Immature natural killer cell (primary cell): Measurements from ENCODE around the gene TGM3. TPM values are rescaled to one million over a fixed set of nuclear protein-coding genes. Genes with fewer than 3 reads are reported as not detected.

Experiments used
- DNase-seq, 3 donors: peaks; one replicate each; pipeline ENCODE4 v3.0.0; 2022; ENCODE audit warnings: mixed read lengths in 1 of 3
- H3K27ac Mint-ChIP-seq, 6 donors: one replicate each; pipeline ENCODE4 v1.8.0; 2020; ENCODE audit warnings: mixed read lengths in 6 of 6, mild to moderate bottlenecking in 5 of 6, inconsistent platforms in 4 of 6, moderate library complexity in 3 of 6
- H3K27me3 Mint-ChIP-seq, 3 donors: one replicate each; pipeline ENCODE4 v1.8.0; 2020 to 2021; ENCODE audit warnings: low read depth in 3 of 3, mild to moderate bottlenecking in 3 of 3, mixed read lengths in 3 of 3, moderate library complexity in 3 of 3, inconsistent platforms in 1 of 3
- H3K36me3 Mint-ChIP-seq, 3 donors: one replicate each; pipeline ENCODE4 v1.8.0; 2020; ENCODE audit warnings: mixed read lengths in 3 of 3, inconsistent platforms in 2 of 3, mild to moderate bottlenecking in 2 of 3
- H3K4me1 Mint-ChIP-seq, 2 donors: one replicate each; pipeline ENCODE4 v1.8.0; 2020; ENCODE audit warnings: inconsistent platforms in 2 of 2, mild to moderate bottlenecking in 2 of 2, mixed read lengths in 2 of 2, moderate library complexity in 1 of 2
- H3K4me3 Mint-ChIP-seq, 5 donors: one replicate each; pipeline ENCODE4 v1.8.0; 2020; ENCODE audit warnings: mild to moderate bottlenecking in 5 of 5, mixed read lengths in 5 of 5, inconsistent platforms in 3 of 5, moderate library complexity in 3 of 5
- H3K9me3 Mint-ChIP-seq, 6 donors: one replicate each; pipeline ENCODE4 v1.8.0; 2020; ENCODE audit warnings: mild to moderate bottlenecking in 6 of 6, mixed read lengths in 6 of 6, inconsistent platforms in 4 of 6, moderate library complexity in 3 of 6
- polyA plus RNA-seq, 3 donors: library from polyadenylated mRNA; unstranded; fragments of 300-500 nt; fragmentation: Illumina TruSeq; gene quantifications; one replicate each; pipeline ENCODE4 v1.2.3, GENCODE V29; 2021

TGM3 gene
- polyA plus RNA-seq, 3 donors from 2014 or later: not detected

GRCh38 chr20:2365666-2366065 lies 69.9 kb downstream of the TGM3 start:
- H3K36me3 Mint-ChIP-seq: peaks cover 4 to 10% (median 6%) of the 10 kb centered on the region in 3 donors
- peaks cover 3 to 16% (median 11%) of the 10 kb centered on the region in 6 donors for H3K9me3 Mint-ChIP-seq
- H3K4me3 Mint-ChIP-seq: no peak overlapping the region
- peaks cover 2 to 26% (median 3%) of the 10 kb centered on the region in 3 donors for H3K27me3 Mint-ChIP-seq
- H3K4me1 Mint-ChIP-seq: no peaks in the 10 kb centered on the region
- H3K27ac Mint-ChIP-seq: no peak overlapping the region
- DNase-seq: no peak

GRCh38 chr20:2368621-2369020 lies 72.8 kb downstream of the TGM3 start:
- no peaks in the 10 kb centered on the region for H3K36me3 Mint-ChIP-seq
- H3K4me1 Mint-ChIP-seq: no peaks in the 10 kb centered on the region
- no peak overlapping the region for H3K27ac Mint-ChIP-seq
- DNase-seq: no peak
- H3K9me3 Mint-ChIP-seq: peaks cover 0 to 3% (median 0%) of the 10 kb centered on the region in 6 donors
- H3K4me3 Mint-ChIP-seq: no peak overlapping the region
- peaks cover 2 to 19% (median 5%) of the 10 kb centered on the region in 3 donors for H3K27me3 Mint-ChIP-seq

- Mint-ChIP-seq H3K27me3 (peaks cover 4 to 10% (median 7%) of the 10 kb centered on the region in 3 donors), H3K9me3 (peaks cover 0 to 3% (median 0%) of the 10 kb centered on the region in 6 donors), H3K4me3 (no peak overlapping the region), H3K27ac (no peak overlapping the region), H3K4me1 (no peaks in the 10 kb centered on the region), H3K36me3 (no peaks in the 10 kb centered on the region)
- DNase-seq: no peak
Measured at GRCh38 chr20:2373098-2373497, 77.3 kb downstream of the TGM3 start.

DNA sequence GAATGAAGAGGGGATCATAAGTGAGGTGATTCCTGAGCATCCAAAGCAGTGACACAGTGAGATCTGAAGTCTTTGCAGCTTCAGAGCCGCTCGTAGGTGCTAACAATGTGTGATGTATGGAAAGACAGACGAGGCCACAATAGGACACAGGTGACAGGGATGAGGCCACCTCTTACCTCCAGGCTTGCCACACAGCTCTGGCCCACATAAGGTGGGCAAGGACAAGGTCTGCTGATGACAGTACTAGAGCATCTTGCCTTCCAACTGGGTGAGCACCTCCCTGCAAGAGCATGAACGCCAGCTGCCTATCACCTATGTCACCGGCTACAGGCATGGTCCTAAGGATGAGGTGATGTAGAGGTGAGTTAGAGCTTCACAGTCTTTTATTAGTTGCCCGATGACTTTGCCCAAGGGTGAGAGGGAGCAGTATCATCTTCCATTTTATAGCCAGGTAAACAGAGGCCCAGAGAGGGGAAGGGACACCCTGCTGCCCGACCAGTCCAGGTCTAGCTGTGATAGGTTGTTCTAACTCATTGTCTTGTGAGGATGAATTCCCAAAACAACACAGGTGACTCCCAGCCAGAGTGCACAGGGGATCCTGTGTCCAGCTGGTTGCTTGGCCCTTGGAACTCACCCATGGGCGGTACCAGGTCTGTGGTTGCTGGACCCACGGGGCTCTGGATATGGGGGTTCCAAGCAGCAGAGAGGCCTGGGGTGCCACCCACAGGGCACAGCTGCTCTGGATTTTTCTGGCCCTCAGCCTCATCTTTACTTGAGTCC lies 78.7 kb downstream of the TGM3 start:
- Mint-ChIP-seq H3K4me3 (no peak overlapping the region), H3K36me3 (no peaks in the 10 kb centered on the region), H3K27me3 (peaks cover 4 to 7% (median 6%) of the 10 kb centered on the region in 3 donors), H3K27ac (no peak overlapping the region), H3K4me1 (peaks cover 3 to 7% of the 10 kb centered on the region in 2 donors), H3K9me3 (no peaks in the 10 kb centered on the region)
- no peak for DNase-seq

DNA sequence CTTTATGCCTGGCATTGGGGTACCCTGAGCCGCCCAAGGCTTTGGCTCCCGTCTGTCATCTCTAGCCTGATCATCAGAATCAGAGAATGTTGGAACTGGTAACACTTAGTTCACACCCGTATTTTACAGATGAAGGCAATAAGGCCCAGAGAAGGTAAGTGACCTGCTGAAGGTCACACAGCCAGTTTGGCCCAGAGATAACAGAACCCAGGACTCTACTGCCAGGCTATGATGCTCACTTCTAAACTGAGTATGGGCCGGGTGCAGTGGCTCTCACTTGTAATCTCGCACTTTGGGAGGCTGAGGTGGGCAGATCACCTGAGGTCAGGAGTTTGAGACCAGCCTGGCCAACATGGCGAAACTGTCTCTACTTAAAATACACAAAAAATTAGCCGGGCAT lies 83.1 kb downstream of the TGM3 start:
- Mint-ChIP-seq H3K9me3 (no peaks in the 10 kb centered on the region), H3K27ac (no peak overlapping the region), H3K27me3 (peaks cover 1 to 13% (median 7%) of the 10 kb centered on the region in 3 donors), H3K4me3 (no peak overlapping the region), H3K36me3 (no peaks in the 10 kb centered on the region), H3K4me1 (peaks cover 10 to 11% of the 10 kb centered on the region in 2 donors)
- DNase-seq: no peak

GRCh38 chr20:2379511-2380229 lies 83.9 kb downstream of the TGM3 start:
- Mint-ChIP-seq H3K36me3 (no peaks in the 10 kb centered on the region), H3K4me1 (peaks cover 10 to 11% of the 10 kb centered on the region in 2 donors), H3K4me3 (peak overlapping the region in 1 of 5 donors; percentile 10), H3K27ac (peak overlapping the region in 1 of 6 donors; percentile 22), H3K9me3 (no peaks in the 10 kb centered on the region), H3K27me3 (peaks cover 1 to 16% (median 7%) of the 10 kb centered on the region in 3 donors)
- DNase-seq: peak in 1 of 3 donors; percentile 4

- Mint-ChIP-seq H3K4me3 (peak within 1 kb of the TSS in 1 of 5 donors; percentile 10), H3K27ac (peak within 1 kb of the TSS in 1 of 6 donors; percentile 22)
- no peak for DNase-seq
Measured at GRCh38 chr20:2380601-2381000, 84.8 kb downstream of the TGM3 start, which contains the start of gene TGM6. TGM6 (plus strand) TSS chr20:2380901; CDS start chr20:2380969, 68 bp downstream.

DNA sequence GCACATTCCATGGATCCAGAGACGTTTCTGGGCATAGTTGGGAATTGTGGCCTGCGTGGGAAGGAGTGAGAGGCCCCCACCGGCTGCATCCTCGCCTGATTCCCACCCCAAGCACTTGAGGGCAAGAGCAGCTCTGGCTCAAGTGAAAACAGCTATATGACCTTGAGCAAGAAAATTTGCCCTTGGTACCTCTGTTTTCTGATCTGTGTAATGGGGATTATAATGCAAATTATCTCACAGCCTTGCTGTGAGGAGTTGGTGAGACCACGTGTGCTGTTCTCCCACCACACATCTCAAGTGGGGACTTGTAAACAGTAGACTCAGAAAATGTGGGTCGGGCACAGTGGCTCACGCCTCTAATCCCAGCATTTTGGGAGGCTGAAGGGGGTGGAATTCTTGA lies 85.5 kb downstream of the TGM3 start:
- Mint-ChIP-seq H3K36me3 (no peaks in the 10 kb centered on the region), H3K4me1 (peaks cover 10 to 11% of the 10 kb centered on the region in 2 donors), H3K27me3 (peaks cover 1 to 13% (median 5%) of the 10 kb centered on the region in 3 donors), H3K9me3 (peaks cover 0 to 3% (median 0%) of the 10 kb centered on the region in 6 donors), H3K4me3 (no peak overlapping the region), H3K27ac (no peak overlapping the region)
- no peak for DNase-seq

More at GRCh38 chr20:2380601-2381000, 84.8 kb downstream of the TGM3 start, which contains the start of gene TGM6:
- Mint-ChIP-seq H3K4me1 (peaks cover 10 to 11% of the 10 kb centered on the region in 2 donors), H3K36me3 (no peaks in the 10 kb centered on the region), H3K9me3 (no peaks in the 10 kb centered on the region), H3K27me3 (peaks cover 1 to 16% (median 7%) of the 10 kb centered on the region in 3 donors)

DNA sequence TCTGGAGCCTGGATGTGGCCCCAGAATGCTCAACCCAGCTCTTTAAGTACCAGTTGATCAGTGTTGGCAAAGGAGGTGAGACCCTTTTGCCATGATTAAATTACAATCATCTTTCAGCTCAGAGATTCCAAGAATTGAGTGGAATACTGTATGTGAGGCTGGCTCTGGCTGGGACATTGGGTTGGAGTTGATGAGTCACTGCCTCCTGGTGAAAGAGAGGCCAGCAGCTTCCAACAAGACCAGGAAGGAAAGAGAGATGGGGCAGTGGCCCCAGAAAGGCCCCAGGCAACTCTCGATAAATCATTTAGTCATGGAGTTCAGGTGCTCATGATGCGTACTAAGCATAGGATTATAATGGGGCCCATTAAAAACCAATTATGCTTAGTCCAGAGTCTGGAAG lies 87.0 kb downstream of the TGM3 start:
- no peak overlapping the region for H3K27ac Mint-ChIP-seq
- H3K36me3 Mint-ChIP-seq: no peaks in the 10 kb centered on the region
- peaks cover 0 to 11% (median 3%) of the 10 kb centered on the region in 6 donors for H3K9me3 Mint-ChIP-seq
- H3K27me3 Mint-ChIP-seq: peaks cover 0 to 11% (median 5%) of the 10 kb centered on the region in 3 donors
- H3K4me1 Mint-ChIP-seq: peaks cover 10 to 13% of the 10 kb centered on the region in 2 donors
- DNase-seq: no peak
- H3K4me3 Mint-ChIP-seq: no peak overlapping the region

- Mint-ChIP-seq H3K4me3 (no peak overlapping the region), H3K27ac (no peak overlapping the region)
Measured at GRCh38 chr20:2385026-2385425, 89.2 kb downstream of the TGM3 start.

GRCh38 chr20:2385496-2385895 lies 89.7 kb downstream of the TGM3 start:
- Mint-ChIP-seq H3K27me3 (peaks cover 0 to 6% (median 5%) of the 10 kb centered on the region in 3 donors), H3K36me3 (no peaks in the 10 kb centered on the region), H3K4me3 (no peak overlapping the region), H3K27ac (no peak overlapping the region), H3K4me1 (peaks cover 0 to 2% of the 10 kb centered on the region in 2 donors), H3K9me3 (peaks cover 0 to 18% (median 5%) of the 10 kb centered on the region in 6 donors)
- DNase-seq: no peak

More at GRCh38 chr20:2385026-2385425, 89.2 kb downstream of the TGM3 start:
- no peak for DNase-seq
- H3K36me3 Mint-ChIP-seq: no peaks in the 10 kb centered on the region
- peaks cover 2% of the 10 kb centered on the region in 2 donors for H3K4me1 Mint-ChIP-seq
- H3K27me3 Mint-ChIP-seq: peaks cover 0 to 8% (median 7%) of the 10 kb centered on the region in 3 donors
- peaks cover 0 to 18% (median 5%) of the 10 kb centered on the region in 6 donors for H3K9me3 Mint-ChIP-seq

GRCh38 chr20:2386516-2387179 lies 90.8 kb downstream of the TGM3 start:
- DNase-seq: no peak
- Mint-ChIP-seq H3K4me1 (peaks cover 0 to 2% of the 10 kb centered on the region in 2 donors), H3K27me3 (peaks cover 0 to 8% (median 3%) of the 10 kb centered on the region in 3 donors), H3K4me3 (no peak overlapping the region), H3K27ac (no peak overlapping the region), H3K36me3 (no peaks in the 10 kb centered on the region), H3K9me3 (peaks cover 0 to 18% (median 5%) of the 10 kb centered on the region in 6 donors)

GRCh38 chr20:2387180-2387577 lies 91.4 kb downstream of the TGM3 start:
- H3K27me3 Mint-ChIP-seq: peaks cover 0 to 8% (median 3%) of the 10 kb centered on the region in 3 donors
- H3K27ac Mint-ChIP-seq: no peak overlapping the region
- no peak overlapping the region for H3K4me3 Mint-ChIP-seq
- DNase-seq: peak in 2 of 3 donors; percentile 17 to 18
- H3K9me3 Mint-ChIP-seq: peaks cover 0 to 18% (median 5%) of the 10 kb centered on the region in 6 donors
- peaks cover 0 to 2% of the 10 kb centered on the region in 2 donors for H3K4me1 Mint-ChIP-seq
- no peaks in the 10 kb centered on the region for H3K36me3 Mint-ChIP-seq
